Astrocyte of the spinal cord (primary cell): ENCODE results near the gene DYSF.

Experiments used
- DNase-seq: peaks from one replicate; pipeline ENCODE4 v3.0.0; 2011; ENCODE audit warnings: low read depth, low spot score
- H3K4me3 ChIP-seq: 2 replicates; pipeline ENCODE4 v1.5.1; 2011; ENCODE audit warnings: low read depth, mild to moderate bottlenecking, low read length, moderate library complexity
- CTCF ChIP-seq: IDR thresholded peaks from 2 replicates; pipeline ENCODE4 v1.5.1; 2012; ENCODE audit warnings: low read depth, mild to moderate bottlenecking, low read length, inconsistent platforms
- in situ Hi-C: cut with HindIII; loops from 2 replicates; pipeline ENCODE4 v1.10.0; 2017; ENCODE audit warnings: low sequenced_read_pairs

DYSF gene

GRCh38 chr2:71610671-71611070, 157.3 kb downstream of the DYSF start:
- no peak overlapping the region for H3K4me3 ChIP-seq
- no peak for DNase-seq
- TF ChIP-seq CTCF: no peak
- in situ Hi-C loops: no loop called here

- no peak overlapping the region for H3K4me3 ChIP-seq
- TF ChIP-seq CTCF: no peak
- in situ Hi-C loops: no loop called here
- DNase-seq: no peak
These were observed 157.9 kb downstream of the DYSF start for GRCh38 chr2:71611247-71611646.

GRCh38 chr2:71611781-71612527, 158.6 kb downstream of the DYSF start:
- in situ Hi-C loops: no loop called here
- no peak for DNase-seq
- no peak for TF ChIP-seq CTCF
- no peak overlapping the region for H3K4me3 ChIP-seq

GRCh38 chr2:71612581-71613402, 159.4 kb downstream of the DYSF start:
- in situ Hi-C loops: no loop called here
- H3K4me3 ChIP-seq: no peak overlapping the region
- no peak for TF ChIP-seq CTCF
- no peak for DNase-seq

- DNase-seq: no peak
- TF ChIP-seq CTCF: no peak
- in situ Hi-C loops: no loop called here
- no peak overlapping the region for H3K4me3 ChIP-seq
These were observed 160.1 kb downstream of the DYSF start for GRCh38 chr2:71613403-71613952.

GRCh38 chr2:71613953-71614925, 160.9 kb downstream of the DYSF start:
- in situ Hi-C loops: no loop called here
- H3K4me3 ChIP-seq: no peak overlapping the region
- DNase-seq: no peak
- TF ChIP-seq CTCF: no peak
